ENCODE measurements around the gene SIRT7. TPM values are rescaled to one million over a fixed set of nuclear protein-coding genes. Genes with fewer than 3 reads are reported as not detected.

The SIRT7 gene
- total and polyA plus RNA-seq, 2 donors from 2014 or later: 17.4 to 25.2 TPM

DNA sequence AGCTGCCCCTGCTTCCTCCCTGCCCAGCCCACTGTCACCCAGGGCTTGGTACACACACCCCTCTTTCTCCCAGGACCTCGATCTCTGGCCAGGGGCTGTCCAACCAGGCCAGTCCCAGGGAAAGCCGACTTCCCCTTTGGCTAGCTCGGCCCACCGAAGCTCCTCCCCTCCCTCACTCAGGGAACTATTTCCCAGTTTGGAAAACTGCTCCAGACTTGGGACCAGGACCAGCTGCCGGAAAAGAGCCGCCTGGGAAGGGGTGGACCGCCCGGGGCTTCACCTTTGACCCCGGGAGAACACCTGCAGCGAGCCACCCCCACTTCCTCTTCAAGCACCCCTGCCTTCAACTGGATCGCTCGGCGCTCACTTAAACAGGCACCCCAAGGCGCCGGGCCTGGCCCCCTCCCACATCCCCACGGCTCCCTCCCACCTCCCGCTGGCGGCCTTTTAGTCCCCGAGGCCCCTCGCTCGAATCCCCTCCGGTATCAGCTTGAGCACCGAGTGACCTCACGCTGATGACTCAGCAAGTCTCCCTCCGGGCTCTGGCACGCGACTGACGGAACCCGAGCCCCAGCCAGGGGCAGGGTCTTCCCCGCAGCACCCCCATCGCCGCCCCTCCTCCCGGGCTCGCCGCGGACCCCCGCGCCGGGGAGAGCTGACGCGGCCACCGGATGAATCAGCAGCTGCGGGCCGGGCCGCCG lies 8.6 kb upstream of the SIRT7 start:
- no peaks in the 10 kb centered on the region for H3K9me3 ChIP-seq (ENCODE audit: control insufficient read depth in 2 of 3, insufficient read depth in 1 of 3, low read length in 3 of 3)
- no peaks in the 10 kb centered on the region for H3K27me3 ChIP-seq (ENCODE audit: control insufficient read depth, insufficient read depth, low read length)
- H3K27ac ChIP-seq (ENCODE audit: low read depth in 2 of 2, low read length in 2 of 2): peak overlapping the region; percentile 78 to 91
- DNase-seq: peak; percentile 54 to 93 (median 84)
- peaks cover 0 to 39% (median 23%) of the 10 kb centered on the region in 3 donors for H3K4me1 ChIP-seq (ENCODE audit: control insufficient read depth in 2 of 3, insufficient read depth in 2 of 3, low read depth in 1 of 3, low read length in 3 of 3)
- intact Hi-C loops (cut with DNase I): no loop called here
- TF ChIP-seq, protein P1, sequence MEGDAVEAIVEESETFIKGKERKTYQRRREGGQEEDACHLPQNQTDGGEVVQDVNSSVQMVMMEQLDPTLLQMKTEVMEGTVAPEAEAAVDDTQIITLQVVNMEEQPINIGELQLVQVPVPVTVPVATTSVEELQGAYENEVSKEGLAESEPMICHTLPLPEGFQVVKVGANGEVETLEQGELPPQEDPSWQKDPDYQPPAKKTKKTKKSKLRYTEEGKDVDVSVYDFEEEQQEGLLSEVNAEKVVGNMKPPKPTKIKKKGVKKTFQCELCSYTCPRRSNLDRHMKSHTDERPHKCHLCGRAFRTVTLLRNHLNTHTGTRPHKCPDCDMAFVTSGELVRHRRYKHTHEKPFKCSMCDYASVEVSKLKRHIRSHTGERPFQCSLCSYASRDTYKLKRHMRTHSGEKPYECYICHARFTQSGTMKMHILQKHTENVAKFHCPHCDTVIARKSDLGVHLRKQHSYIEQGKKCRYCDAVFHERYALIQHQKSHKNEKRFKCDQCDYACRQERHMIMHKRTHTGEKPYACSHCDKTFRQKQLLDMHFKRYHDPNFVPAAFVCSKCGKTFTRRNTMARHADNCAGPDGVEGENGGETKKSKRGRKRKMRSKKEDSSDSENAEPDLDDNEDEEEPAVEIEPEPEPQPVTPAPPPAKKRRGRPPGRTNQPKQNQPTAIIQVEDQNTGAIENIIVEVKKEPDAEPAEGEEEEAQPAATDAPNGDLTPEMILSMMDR (IDR thresholded peaks at IDR 0.05; ENCODE audit: borderline replicate concordance, extremely low read depth, insufficient read depth): no peak
- H3K4me3 ChIP-seq (ENCODE audit: low read length in 3 of 3): peak overlapping the region in 2 of 3 donors; percentile 59 to 68
- FAIRE-seq: no peak
- peak overlapping the region in 2 of 3 donors; percentile 38 to 80 for H3K9ac ChIP-seq (ENCODE audit: low read length in 3 of 3)
- H3K36me3 ChIP-seq (ENCODE audit: control insufficient read depth in 2 of 3, insufficient read depth in 3 of 3, low read length in 3 of 3): peaks cover 0 to 6% (median 4%) of the 10 kb centered on the region in 3 donors

DNA sequence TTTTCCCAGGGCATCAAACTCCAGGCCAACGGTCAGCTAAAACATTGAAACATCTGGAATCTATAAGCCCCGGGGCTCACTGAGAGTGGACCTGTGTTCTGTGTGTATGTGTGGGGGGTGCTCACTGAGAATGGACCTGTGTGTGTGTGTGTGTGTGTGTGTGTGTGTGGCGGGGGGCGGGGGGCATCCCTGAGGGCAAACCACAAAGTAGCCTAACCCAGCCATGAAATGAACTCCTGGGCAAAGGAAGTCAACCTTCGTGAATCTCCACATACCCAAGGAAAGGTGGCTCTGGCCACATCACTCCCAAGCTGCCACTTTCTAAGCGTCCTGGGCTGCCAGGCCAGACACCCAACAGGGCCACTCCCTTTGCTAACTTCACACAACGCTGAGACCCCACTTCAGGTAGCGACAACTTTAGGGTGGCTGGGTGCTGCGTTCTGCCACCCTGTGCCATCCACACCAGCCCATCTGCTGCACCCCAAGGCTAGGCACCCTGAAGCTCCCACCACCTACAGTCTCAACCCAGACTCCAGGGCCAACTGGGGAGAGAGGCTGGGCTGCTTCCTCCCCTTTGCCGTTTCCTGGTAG lies 8.0 kb upstream of the SIRT7 start:
- intact Hi-C loops (cut with DNase I): no loop called here
- Histone ChIP-seq H3K27ac (ENCODE audit: low read depth in 2 of 2, low read length in 2 of 2) (peak overlapping the region; percentile 78 to 91), H3K9ac (ENCODE audit: low read length in 3 of 3) (peak overlapping the region in 2 of 3 donors; percentile 38 to 80), H3K36me3 (ENCODE audit: control insufficient read depth in 2 of 3, insufficient read depth in 3 of 3, low read length in 3 of 3) (peaks cover 0 to 6% (median 4%) of the 10 kb centered on the region in 3 donors), H3K9me3 (ENCODE audit: control insufficient read depth in 2 of 3, insufficient read depth in 1 of 3, low read length in 3 of 3) (no peaks in the 10 kb centered on the region), H3K4me3 (ENCODE audit: low read length in 3 of 3) (peak overlapping the region; percentile 16 to 68 (median 59)), H3K27me3 (ENCODE audit: control insufficient read depth, insufficient read depth, low read length) (no peaks in the 10 kb centered on the region), H3K4me1 (ENCODE audit: control insufficient read depth in 2 of 3, insufficient read depth in 2 of 3, low read depth in 1 of 3, low read length in 3 of 3) (peaks cover 0 to 42% (median 23%) of the 10 kb centered on the region in 3 donors)
- FAIRE-seq (no peak), DNase-seq (no peak)
- TF ChIP-seq, protein P1 (IDR thresholded peaks at IDR 0.05; ENCODE audit: borderline replicate concordance, extremely low read depth, insufficient read depth): no peak

DNA sequence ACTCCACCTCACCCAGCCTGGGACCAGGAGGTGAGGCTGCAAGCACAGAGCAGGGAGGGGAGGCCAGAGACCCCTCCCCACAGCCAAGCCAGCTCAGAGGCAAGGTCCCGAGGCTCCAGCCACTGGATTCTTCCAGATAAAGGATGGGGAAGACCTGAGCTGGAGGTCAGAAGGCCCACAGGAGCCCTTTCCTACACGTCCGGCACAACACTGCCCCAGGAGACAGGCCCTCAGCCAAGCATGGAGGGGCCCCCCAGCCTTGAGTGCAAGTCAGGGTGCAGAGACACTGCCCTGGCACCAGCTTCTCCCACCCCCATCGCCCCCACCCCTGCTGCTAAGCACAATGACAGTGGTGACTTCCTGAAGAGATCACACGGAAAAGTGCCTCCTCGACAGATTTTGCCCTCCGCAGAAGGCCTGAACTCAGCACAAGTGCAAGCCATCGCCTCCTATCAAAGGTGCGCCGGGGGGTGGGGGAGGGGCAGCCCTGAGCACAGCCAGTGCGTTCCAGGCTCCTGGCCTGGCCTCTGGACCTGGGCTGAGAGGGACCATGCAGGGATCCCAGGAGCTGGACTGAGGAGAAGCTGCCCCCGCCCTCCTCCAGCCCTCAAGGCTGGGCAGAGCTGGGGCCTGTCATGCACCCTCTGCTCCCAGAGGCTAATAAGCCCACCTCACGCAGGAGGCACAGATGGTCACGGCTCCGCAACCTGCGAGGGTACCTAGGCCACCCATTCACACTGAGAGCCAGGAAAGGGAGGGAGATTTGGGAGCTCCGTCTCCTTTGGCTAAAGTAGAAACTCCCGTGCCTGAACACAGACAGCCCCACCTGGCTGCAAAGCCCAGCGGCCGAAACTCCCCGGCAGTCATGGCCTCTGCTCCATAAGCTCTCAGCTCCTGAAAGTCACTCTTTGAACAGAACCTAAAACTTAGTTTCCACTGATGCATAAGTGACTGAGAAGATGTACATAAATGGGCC lies 6.9 kb upstream of the SIRT7 start:
- peak overlapping the region in 1 of 2 donors; percentile 57 for H3K27ac ChIP-seq (ENCODE audit: low read depth in 2 of 2, low read length in 2 of 2)
- TF ChIP-seq, protein P1 (IDR thresholded peaks at IDR 0.05; ENCODE audit: borderline replicate concordance, extremely low read depth, insufficient read depth): no peak
- H3K4me1 ChIP-seq (ENCODE audit: control insufficient read depth in 2 of 3, insufficient read depth in 2 of 3, low read depth in 1 of 3, low read length in 3 of 3): peaks cover 0 to 42% (median 23%) of the 10 kb centered on the region in 3 donors
- H3K4me3 ChIP-seq (ENCODE audit: low read length in 3 of 3): peak overlapping the region in 2 of 3 donors; percentile 29
- intact Hi-C loops (cut with DNase I): no loop called here
- DNase-seq (peak in 3 of 5 donors; percentile 27 to 69 (median 37)), FAIRE-seq (no peak)
- H3K27me3 ChIP-seq (ENCODE audit: control insufficient read depth, insufficient read depth, low read length): no peaks in the 10 kb centered on the region
- peaks cover 0 to 8% (median 6%) of the 10 kb centered on the region in 3 donors for H3K36me3 ChIP-seq (ENCODE audit: control insufficient read depth in 2 of 3, insufficient read depth in 3 of 3, low read length in 3 of 3)
- peak overlapping the region in 1 of 3 donors; percentile 26 for H3K9ac ChIP-seq (ENCODE audit: low read length in 3 of 3)
- no peaks in the 10 kb centered on the region for H3K9me3 ChIP-seq (ENCODE audit: control insufficient read depth in 2 of 3, insufficient read depth in 1 of 3, low read length in 3 of 3)

Measured in kidney (tissue), 14 donors.